Activated CD4-positive, alpha-beta T cell treated with anti-CD3 and anti-CD28 coated beads, Interleukin-10, Interleukin-2, amounts not matched to agents 100 ng/mL and 50 ng/mL, durations not matched to agents 16 hours and 8 hours (primary cell): ENCODE data around the gene ANKRD12.
A peak's percentile ranks its signal among the peaks of the same experiment; 100 is the strongest.

Experiments
- DNase-seq: peaks from one replicate; pipeline ENCODE4 v3.0.0-alpha.2; 2020

Gene ANKRD12

GRCh38 chr18:9106800-9107584 lies 29.6 kb upstream of the ANKRD12 start:
- DNase-seq, result no peak

GRCh38 chr18:9108911-9109310 lies 27.7 kb upstream of the ANKRD12 start:
- no peak for DNase-seq

- no peak for DNase-seq
Measured at GRCh38 chr18:9109523-9109922, 27.1 kb upstream of the ANKRD12 start.

GRCh38 chr18:9113468-9114149 lies 23.0 kb upstream of the ANKRD12 start:
- no peak for DNase-seq

- no peak for DNase-seq
Measured at GRCh38 chr18:9115984-9116383, 20.6 kb upstream of the ANKRD12 start.

GRCh38 chr18:9117980-9118841 lies 18.4 kb upstream of the ANKRD12 start:
- DNase-seq, result peak; percentile 83

- DNase-seq, result no peak
Measured at GRCh38 chr18:9120796-9121195, 15.8 kb upstream of the ANKRD12 start.

- DNase-seq, result no peak
Measured at GRCh38 chr18:9123520-9123919, 13.1 kb upstream of the ANKRD12 start.

- no peak for DNase-seq
Measured at GRCh38 chr18:9124824-9125223, 11.8 kb upstream of the ANKRD12 start.

- no peak for DNase-seq
Measured at GRCh38 chr18:9126337-9126736, 10.2 kb upstream of the ANKRD12 start.

GRCh38 chr18:9130195-9130594 lies 6.4 kb upstream of the ANKRD12 start:
- no peak for DNase-seq

- DNase-seq, result no peak
Measured at GRCh38 chr18:9130806-9131205, 5.8 kb upstream of the ANKRD12 start.

- no peak for DNase-seq
Measured at GRCh38 chr18:9132628-9133027, 4.0 kb upstream of the ANKRD12 start.

- no peak for DNase-seq
Measured at GRCh38 chr18:9133225-9133624, 3.4 kb upstream of the ANKRD12 start.

- no peak for DNase-seq
Measured at GRCh38 chr18:9135081-9135911, 1.3 kb upstream of the ANKRD12 start.

GRCh38 chr18:9135912-9136314 lies 668 bp upstream of the ANKRD12 start:
- DNase-seq, result no peak

- peak; percentile 80 for DNase-seq
Measured at GRCh38 chr18:9137168-9138066, 836 bp downstream of the ANKRD12 start.

GRCh38 chr18:9139400-9140039 lies 2.9 kb downstream of the ANKRD12 start:
- no peak for DNase-seq

GRCh38 chr18:9140381-9140780 lies 3.8 kb downstream of the ANKRD12 start:
- DNase-seq, result peak; percentile 44

- no peak for DNase-seq
Measured at GRCh38 chr18:9140984-9141383, 4.4 kb downstream of the ANKRD12 start.

- no peak for DNase-seq
Measured at GRCh38 chr18:9146224-9146623, 9.6 kb downstream of the ANKRD12 start.
